Stimulated activated CD4-positive, alpha-beta T cell treated with anti-CD3 and anti-CD28 coated beads, Interleukin-12 subunit alpha, Interleukin-12 subunit beta, amount 100 ng/mL, for 48 hours (primary cell): Measurements from ENCODE around the gene ALDH16A1.

Experiments used
- DNase-seq, 3 donors: peaks; one replicate each; pipeline ENCODE4 v3.0.0-alpha.2; 2020; ENCODE audit warnings: low read depth in 2 of 3, low spot score in 1 of 3

The ALDH16A1 gene

DNA sequence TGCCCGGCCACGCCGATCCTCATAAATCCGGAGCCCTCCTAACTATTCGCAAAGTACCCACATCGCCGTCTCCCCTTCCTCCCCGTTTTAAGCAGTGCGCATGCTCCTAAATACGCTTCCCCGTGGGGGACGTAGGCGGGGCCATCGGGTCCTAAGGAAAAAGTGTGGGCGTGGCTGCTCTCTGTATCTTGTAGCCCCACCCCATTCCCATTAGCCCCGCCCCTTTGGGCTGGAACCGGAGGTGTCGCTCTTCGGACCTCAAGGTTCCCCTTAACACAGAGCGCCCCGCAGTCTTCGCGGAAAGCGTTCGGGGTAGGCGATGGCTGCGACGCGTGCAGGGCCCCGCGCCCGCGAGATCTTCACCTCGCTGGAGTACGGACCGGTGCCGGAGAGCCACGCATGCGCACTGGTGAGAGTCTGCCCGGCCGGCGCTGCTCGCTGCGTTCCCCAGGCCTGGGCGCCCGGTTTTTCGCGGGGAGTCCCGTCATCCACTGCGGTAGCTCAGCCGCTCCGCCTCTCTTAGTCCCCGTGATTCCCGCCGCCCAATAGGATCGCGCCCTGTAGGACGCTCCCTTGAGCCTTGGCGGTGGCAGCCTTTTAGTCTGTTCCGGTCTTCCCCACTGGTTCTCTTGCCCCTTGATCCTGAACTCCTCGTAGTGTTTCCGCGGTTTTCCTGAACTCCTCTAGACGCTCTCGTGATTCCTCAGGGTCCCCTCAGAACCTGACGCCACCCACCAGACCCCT lies at the start of gene ALDH16A1:
Gene ALDH16A1 (plus strand): TSS at position 213 of the 744 bp plus-strand sequence. CDS start 107 bp downstream, at position 320.
- DNase-seq, result peak; percentile 95 to 97 (median 97)

DNA sequence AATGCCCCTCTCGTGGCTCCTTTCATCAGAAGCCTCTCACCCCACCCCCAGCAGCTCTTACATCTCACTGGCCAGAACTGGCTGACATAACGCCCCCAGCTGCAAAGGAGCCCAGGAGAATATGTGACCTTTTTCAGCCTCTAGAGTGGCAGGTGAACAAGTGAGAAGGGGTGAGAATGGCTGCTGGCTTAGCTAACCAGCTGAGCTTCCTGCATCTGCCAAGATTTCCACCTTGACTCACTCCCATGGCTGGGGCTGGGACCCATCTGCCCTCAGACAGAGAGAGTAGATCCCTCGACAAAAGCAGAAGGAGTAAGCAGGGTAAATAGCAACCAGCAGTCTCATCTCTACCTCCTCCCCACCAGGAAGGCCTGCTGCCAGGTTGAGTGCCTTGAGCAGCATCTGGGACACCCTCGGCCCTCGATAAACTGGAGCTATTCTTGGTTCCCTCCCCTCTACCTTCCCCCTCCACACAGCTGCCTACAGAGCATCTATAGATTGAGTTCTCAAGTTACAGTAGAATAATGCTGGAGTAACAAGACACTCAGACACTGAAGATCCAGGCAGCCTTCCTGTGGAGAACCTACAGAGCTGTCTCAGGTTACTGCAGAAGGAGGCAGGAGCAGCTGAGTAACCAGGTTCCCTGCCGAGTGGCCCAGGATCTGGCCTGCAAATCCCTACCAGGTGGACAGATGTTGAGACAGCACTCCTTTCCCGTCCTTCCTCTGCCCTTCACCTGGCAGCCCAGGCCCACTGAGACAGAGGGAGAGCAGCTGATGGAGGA lies 49.4 kb upstream of the ALDH16A1 start:
- no peak for DNase-seq

DNA sequence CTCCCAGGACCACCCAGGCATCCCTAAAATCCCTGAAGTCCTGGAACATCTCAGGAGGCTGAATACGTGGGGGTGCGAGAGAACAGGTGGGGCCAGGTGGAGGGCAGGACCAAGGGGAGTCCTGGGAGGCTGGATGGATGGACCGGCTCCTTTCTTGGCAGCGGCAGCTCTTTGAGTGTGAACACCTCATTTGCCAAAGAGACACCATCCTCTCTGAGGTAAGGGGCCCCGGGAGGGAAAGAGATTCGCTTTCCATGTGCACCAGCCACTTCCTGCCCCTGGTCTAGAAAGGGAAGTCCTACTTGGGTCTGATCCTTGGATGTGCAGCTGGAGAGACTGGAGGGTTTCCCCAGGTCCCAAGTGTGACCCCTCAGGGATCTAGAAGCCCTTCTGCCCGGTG lies 45.9 kb upstream of the ALDH16A1 start:
- no peak for DNase-seq

DNA sequence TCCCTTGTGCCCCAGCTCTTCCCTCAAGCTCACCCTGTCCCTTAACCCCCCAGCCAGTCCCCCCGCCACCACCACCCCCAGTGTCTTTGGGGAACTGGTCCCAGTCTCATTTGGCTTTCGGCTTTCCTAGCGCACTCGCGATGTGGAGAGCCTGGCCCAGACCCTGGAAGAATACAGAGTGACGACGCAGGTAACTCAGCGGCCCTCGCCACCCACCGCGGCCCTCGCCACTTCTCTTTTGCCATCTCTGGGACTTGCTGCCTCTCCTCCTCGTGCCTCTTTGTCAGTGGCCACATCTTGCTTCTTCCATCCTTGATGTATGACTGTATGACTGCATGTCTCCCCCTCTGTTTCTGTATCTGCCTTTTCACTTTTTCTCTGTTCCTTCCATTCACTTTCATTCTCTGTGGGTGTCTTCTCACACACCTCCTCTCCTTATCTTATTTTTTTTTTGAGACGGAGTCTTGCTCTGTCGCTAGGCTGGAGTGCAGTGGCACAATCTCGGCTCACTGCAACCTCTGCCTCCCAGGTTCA lies 45.5 kb upstream of the ALDH16A1 start:
- no peak for DNase-seq

DNA sequence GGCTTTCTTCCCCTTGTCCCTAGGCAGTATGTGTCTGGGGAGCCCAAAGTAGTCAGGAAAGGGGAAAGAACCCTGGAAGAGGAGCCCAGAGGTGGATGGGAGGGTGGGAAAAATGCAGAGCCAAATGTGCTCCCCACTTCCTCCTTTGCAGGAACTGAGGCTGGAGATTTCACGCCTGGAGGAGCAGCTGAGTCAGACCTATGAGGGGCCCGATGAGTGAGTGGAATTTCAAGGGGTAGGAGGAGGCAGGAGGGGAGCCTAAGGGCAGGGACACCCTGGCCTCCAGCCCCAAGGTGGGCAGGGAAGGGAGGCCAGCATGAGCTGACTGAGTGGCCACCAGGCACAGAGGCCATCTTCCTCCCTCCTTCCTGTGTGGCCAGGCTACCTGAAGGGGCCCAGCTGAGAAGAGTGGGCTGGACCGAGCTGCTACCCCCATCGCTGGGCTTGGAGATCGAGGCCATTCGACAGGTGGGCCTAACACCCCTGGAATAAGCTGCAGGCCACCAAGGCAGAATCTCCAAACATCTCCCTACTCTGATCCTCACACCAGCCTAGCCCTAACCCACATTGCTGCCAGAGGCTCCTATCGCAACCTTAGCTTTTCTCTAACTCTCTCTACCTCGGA lies 44.1 kb upstream of the ALDH16A1 start:
- DNase-seq, result no peak

DNA sequence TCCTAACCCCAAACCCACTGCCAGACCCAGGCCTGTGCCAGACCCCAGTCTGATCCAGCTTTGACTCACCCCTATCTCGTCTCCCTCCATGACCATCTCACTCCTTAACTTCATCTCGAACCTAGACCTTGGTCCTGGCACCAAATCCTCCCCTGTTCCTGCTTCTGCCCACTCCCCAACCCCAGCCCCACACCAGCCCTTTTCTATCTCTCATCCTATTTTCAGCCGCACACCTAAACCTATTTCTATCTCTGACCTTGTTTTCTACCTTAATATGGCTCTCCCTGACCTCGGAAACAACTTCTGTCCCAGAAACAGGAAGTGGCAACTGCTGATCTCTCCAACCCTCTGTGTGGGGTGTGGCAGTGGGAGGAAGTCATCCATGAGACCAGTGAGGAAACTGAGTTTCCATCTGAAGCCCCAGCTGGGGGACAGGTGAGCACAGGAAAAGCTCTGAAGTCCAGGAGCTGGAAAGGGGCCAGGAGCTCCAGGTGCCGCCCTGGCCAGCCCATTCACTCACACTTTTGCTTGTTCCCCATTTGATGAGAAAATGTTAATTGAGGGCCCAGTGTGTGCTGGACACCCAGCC lies 43.5 kb upstream of the ALDH16A1 start:
- DNase-seq, result no peak

DNA sequence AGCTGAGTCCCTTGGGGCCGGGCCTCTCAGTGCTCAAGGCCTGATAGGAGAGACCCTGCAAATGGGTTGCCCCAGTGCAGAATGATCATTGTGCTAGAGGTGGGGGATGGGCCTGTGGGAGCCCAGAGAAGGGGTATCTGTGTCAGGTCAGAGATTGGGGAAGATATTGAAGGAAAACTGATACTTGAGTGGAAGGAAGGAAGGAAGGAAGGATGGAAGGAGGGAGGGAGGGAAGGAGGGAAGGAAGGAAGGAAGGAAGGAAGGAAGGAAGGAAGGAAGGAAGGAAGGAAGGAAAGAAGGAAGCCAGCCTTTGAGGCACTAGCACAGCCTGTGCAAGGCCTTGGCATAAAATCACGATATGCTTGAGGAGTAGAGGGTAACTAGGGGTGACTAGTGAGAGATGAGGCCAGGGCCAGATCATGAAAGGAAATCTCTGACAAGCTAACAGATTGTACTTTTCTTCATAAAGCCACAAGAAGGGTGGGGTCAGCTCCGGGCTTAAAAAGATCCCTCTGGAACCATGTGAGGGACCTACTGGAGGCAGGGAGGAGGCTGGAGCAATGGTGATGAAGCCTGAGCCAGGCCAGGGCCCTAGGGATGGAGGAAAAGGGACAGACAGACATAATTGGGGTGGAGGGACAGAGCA lies 41.2 kb upstream of the ALDH16A1 start:
- DNase-seq, result no peak

DNA sequence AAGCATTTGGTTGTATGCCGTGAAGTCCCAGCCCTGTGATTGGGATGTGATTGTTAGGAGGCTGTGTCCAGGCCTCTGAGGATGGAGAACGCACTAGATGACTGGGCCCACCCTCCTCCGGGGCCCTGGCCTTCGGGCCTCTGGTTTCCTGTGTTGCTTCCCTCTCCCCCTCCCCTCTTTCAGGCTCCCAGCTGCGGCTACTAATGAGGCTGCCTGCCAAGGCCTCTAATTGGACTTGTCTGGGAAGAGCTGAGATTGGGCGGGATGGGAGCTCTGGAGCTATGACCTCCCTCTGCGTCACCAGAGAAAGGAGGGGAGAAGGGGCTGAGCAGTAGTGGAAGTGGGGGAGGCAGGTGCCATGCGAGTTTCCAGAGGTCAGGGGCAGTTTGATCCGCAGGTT lies 39.7 kb upstream of the ALDH16A1 start:
- DNase-seq, result no peak

DNA sequence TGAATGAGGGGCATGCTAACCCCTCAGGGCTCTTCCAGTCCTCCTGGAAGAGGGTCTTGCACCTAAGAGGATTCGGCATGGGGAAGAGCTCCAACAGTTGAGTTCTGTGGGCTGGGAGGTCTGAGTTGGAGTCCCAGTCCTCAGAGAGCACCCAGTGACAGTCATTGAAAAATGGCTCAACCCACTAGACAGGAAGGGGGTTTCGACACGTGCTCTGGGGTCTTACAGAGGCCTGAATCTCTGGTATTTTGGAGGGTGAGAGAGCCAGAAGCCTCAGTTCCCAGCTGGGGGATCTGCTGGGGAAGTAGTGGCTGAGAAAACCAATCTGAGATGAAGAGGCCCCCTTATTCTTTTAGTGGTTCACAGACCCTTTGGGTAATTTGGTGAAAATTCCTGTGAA lies 38.8 kb upstream of the ALDH16A1 start:
- DNase-seq, result no peak

DNA sequence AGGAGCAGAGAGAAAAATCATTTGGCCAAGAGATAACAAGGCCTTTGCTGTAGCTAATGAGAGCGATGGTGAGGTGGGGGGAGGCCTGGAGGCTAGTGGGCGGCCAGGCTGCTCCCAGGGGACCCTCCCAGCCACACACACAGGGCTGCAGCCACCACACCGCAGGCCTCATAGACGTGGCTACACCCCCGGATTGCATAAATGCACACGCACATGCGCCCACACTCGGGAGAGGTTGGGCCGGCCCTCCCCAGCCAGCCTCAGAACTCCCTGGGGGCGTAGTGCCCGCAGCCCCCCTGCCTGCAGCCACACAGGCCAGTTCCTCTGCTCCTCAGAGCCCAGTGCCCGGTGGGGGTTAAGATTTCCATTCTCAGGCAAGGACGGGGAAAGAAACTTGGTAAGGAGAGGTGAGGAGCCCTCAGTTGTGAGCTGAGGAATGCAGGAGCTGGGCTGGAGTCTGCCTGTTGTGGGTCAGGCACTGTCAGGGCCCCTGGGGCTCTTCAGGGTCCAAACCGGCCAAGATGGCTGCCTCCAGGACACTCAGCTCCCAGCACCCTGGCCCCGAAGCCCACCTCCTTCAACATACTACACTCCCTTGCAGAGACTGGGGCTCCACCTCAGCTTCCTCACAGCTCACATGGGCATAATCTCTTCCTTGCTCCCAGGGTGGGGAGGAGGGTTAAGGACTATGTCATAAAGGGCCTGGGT lies 37.8 kb upstream of the ALDH16A1 start:
- no peak for DNase-seq

DNA sequence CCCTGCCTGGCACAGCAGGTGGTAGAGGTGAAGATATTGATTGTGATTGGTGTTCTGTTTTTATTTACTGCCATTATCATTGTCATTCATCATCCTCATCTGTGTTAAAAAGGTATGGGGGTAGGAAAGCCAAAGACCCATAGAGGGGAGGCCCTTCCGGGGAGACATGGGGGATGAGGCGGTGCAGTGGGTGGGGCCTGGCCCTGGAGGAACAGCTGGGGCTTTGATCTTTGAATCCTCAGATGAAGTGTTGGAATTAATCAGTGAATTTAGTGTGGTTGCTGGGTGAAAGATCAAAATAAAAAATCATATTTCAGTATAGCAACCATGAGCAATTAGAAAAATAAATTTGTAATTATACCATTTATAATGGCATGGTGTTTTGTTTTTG lies 37.2 kb upstream of the ALDH16A1 start:
- no peak for DNase-seq

DNA sequence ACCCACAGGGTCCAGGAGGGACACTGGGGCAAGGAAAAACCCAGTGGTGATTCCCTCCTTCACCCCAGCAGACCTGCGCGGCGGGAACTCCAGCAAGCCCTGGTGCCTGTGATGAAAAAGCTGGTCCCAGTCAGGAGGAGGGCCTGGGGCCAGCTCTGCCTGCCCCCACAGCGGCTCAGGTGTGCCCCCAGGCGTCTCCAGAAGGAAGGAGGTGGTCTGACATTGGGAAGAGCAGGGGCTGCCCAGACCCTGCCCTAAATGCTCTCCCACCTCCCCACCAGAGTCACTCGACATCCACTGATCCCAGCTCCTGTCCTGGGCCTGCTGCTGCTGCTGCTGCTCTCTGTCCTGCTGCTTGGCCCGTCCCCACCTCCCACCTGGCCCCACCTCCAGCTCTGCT lies 35.9 kb upstream of the ALDH16A1 start:
- no peak for DNase-seq

DNA sequence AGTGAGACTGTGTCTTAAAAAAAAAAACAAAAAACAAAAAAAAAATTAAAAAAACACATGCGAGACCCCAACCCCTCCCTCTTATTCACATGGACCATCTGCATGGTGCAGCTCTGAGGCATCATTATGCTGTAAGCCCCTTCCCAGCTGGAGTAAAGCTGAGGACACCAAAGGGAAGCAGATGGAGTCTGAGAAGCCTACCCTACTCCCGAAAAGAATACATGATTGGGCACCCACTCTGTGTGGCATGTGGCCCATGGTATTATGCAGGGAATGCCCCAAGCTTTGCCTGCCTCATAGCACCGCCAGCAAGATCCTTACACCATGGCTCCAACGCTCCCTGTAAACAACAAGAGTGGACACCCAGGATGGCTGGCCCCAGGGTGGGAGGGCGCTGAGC lies 34.5 kb upstream of the ALDH16A1 start:
- DNase-seq, result no peak

DNA sequence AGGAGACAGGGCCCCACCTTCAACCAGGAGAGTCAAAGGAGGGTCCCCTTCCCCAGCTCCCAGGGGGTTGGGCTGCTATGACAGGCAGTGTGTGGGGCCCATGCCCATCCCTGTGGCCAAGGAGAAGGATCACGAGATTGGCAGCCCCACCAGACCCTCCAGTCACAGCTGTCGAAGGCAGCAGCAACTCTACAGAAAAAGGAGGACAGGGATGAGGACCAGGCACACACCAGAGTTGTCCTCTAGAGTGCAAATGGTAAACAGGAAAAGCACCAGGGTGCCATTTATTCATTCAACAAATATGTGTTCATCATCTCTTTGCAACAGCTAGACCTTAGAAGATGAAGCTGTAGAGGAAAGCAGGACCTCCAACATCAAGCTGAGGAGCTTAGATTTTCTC lies 33.9 kb upstream of the ALDH16A1 start:
- DNase-seq, result no peak

DNA sequence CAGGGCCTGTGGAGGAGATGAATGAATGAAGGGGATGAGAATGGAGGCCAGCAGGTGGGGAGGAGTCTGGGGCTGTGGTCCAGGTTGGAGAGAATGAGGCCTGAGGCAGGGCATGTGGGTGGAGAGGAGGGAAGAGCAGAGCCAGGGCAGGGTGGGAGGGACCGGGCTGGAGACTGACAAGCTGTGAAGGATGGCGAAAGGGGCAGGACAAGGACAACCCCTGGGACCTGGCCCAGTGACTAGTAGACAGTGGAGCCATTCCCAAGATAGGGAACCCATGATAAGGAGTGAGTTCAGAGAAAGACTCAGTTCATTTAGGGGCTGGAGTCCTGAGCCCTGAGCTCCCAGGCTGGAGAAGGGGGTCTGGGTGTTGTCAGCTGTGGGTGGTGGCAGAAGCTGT lies 32.8 kb upstream of the ALDH16A1 start:
- DNase-seq, result no peak

DNA sequence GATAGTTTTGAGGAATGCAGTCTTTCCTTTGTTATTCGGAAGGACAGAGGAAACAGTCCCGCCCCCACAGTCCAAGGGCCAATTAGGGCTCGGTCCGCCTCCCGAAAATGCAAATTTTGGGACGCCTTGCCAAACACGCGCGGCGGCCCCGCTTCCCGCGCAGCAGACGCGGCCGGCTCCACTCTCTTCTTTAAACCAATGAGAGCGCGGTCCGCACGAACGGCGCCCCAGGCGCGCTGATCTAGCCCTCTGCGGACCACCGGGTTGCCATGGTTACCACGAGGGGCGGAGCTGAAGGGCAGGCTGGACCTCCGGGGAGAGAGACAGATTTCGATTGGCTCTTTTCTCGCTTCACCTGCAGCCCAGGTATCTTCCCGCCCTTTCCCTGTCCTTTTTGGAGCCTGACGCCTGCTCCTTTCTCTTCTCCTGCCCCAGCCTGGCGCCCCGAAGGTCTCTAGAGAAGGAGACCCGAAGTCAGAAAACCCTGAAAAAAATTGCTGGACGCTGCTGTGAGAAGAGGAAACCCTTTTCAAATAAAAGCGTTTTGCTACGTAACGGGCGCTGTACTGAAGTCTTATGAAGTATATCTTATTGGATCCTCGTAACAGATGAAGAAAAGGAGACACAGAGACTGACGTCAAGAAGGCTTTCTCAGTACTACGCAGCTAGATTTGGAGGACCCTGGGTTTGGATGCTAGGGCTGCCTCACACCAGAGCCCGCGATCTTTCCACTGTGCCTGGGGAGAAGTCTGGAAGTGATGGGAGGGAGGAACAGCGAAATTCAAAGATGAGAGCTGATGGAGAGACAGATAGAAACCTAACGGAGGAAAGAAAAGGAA lies 31.8 kb upstream of the ALDH16A1 start:
- peak in 2 of 3 donors; percentile 35 to 48 for DNase-seq

DNA sequence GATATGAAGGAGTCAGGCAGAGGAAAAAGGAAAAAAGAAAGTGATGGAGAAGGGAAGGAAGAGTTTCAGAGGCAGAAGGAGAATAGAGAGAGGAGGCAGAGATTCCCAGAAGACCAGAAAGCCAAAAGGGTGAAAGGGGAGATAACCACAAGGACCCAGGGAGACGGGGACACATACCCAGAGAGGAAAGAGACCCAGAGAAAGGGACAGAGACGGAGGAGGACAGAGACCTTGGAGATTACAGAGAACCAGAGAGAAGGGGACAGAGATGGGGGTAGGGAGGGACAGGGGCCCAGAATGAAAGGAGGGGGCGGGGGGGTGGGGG lies 31.2 kb upstream of the ALDH16A1 start:
- no peak for DNase-seq

DNA sequence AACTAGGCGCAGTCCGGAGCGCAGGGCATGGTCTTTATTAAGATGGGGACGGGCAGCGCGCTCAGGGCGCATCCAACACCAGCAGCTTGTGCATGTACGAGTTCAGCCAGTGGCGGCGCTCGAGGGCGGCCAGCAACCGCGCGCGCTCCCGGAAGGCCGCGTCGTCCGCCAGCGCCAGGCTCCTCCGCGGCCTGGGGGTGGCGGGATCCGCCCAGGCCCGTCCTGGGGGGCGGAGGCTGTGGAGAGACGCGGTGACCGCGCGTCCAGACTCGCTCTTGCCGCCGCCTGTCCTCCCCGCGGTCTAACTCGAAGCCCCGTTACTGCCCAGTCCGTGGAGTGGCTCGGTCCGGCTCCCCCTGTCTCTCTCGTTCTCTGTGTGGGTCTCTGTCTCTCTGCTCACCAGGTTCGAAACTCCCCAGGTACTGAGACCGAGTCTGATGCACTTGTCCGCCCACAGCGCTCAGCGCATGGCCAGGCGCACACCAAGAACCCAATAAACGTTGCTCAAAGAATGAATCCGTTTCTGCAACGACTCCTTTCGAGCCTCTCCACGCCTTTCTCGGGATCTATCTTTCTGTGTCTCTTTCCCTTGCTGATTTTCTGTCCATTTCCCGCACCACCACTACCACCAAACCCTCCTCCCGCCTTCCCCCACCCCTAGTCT lies 30.5 kb upstream of the ALDH16A1 start:
- peak in 2 of 3 donors; percentile 42 to 53 for DNase-seq
